Naive B cell (primary cell): ENCODE data around the gene HSPG2. TPM values are rescaled to one million over a fixed set of nuclear protein-coding genes. Genes with fewer than 3 reads are reported as not detected.

Experiments used
- ATAC-seq, 2 donors: fragments of 150-1000 bp; cut with Tn5 transposase; 2 replicates each; pipeline ENCODE4 v1.10.0; 2021; ENCODE audit warnings: low read depth in 2 of 2, mild to moderate bottlenecking in 2 of 2, moderate library complexity in 2 of 2
- DNase-seq: peaks from one replicate; pipeline ENCODE4 v3.0.0; 2022
- H3K27ac Mint-ChIP-seq, 6 donors: one replicate each; pipeline ENCODE4 v1.8.0; 2020 to 2022; ENCODE audit warnings: mild to moderate bottlenecking in 6 of 6, mixed read lengths in 6 of 6, moderate library complexity in 5 of 6, inconsistent platforms in 2 of 6
- H3K27me3 Mint-ChIP-seq, 3 donors: one replicate each; pipeline ENCODE4 v1.8.0; 2021 to 2022; ENCODE audit warnings: mixed read lengths in 3 of 3, mild to moderate bottlenecking in 1 of 3
- H3K36me3 Mint-ChIP-seq, 2 donors: one replicate each; pipeline ENCODE4 v1.8.0; 2020 to 2022; ENCODE audit warnings: mixed read lengths in 2 of 2, inconsistent platforms in 1 of 2, mild to moderate bottlenecking in 1 of 2
- H3K4me1 Mint-ChIP-seq, 3 donors: one replicate each; pipeline ENCODE4 v1.8.0; 2020 to 2022; ENCODE audit warnings: mixed read lengths in 3 of 3, inconsistent platforms in 1 of 3, mild to moderate bottlenecking in 1 of 3, moderate library complexity in 1 of 3
- H3K4me3 Mint-ChIP-seq, 8 donors: one replicate each; pipeline ENCODE4 v1.8.0; 2020 to 2022; ENCODE audit warnings: mild to moderate bottlenecking in 8 of 8, mixed read lengths in 8 of 8, moderate library complexity in 8 of 8, inconsistent platforms in 2 of 8
- H3K9me3 Mint-ChIP-seq, 7 donors: one replicate each; pipeline ENCODE4 v1.8.0; 2020 to 2022; ENCODE audit warnings: mixed read lengths in 7 of 7, mild to moderate bottlenecking in 5 of 7, inconsistent platforms in 2 of 7, moderate library complexity in 1 of 7
- polyA plus RNA-seq, 6 donors: library from polyadenylated mRNA; unstranded; fragments of 300-500 nt; fragmentation: Illumina TruSeq; gene quantifications; one replicate each; pipeline ENCODE4 v1.2.3, GENCODE V29; 2021; ENCODE audit warnings: low read depth in 6 of 6

The HSPG2 gene
- polyA plus RNA-seq, 6 donors from 2014 or later = 0.07 TPM; not detected in 5

GRCh38 chr1:21775985-21776562 lies 161.0 kb downstream of the HSPG2 start:
- H3K36me3 Mint-ChIP-seq = no peaks in the 10 kb centered on the region
- DNase-seq (no peak), ATAC-seq (no peak)
- no peaks in the 10 kb centered on the region for H3K27me3 Mint-ChIP-seq
- peaks cover 0 to 4% (median 0%) of the 10 kb centered on the region in 7 donors for H3K9me3 Mint-ChIP-seq
- H3K4me1 Mint-ChIP-seq = peaks cover 34 to 64% (median 50%) of the 10 kb centered on the region in 3 donors
- H3K4me3 Mint-ChIP-seq = peak overlapping the region in 1 of 8 donors; percentile 47
- H3K27ac Mint-ChIP-seq = peak overlapping the region in 5 of 6 donors; percentile 9 to 84 (median 65)

- DNase-seq (no peak), ATAC-seq (no peak)
- Mint-ChIP-seq H3K9me3 (peaks cover 0 to 4% (median 0%) of the 10 kb centered on the region in 7 donors), H3K36me3 (no peaks in the 10 kb centered on the region), H3K27ac (peak overlapping the region in 3 of 6 donors; percentile 54 to 84 (median 65)), H3K4me3 (no peak overlapping the region), H3K27me3 (no peaks in the 10 kb centered on the region), H3K4me1 (peaks cover 33 to 64% (median 50%) of the 10 kb centered on the region in 3 donors)
Observed at GRCh38 chr1:21775550-21775914, 161.6 kb downstream of the HSPG2 start.

GRCh38 chr1:21774835-21775549 lies 162.1 kb downstream of the HSPG2 start:
- Mint-ChIP-seq H3K36me3 (no peaks in the 10 kb centered on the region), H3K27me3 (no peaks in the 10 kb centered on the region), H3K9me3 (peaks cover 0 to 4% (median 0%) of the 10 kb centered on the region in 7 donors), H3K27ac (peak overlapping the region in 4 of 6 donors; percentile 22 to 84 (median 55)), H3K4me3 (peak overlapping the region in 1 of 8 donors; percentile 47), H3K4me1 (peaks cover 32 to 62% (median 49%) of the 10 kb centered on the region in 3 donors)
- DNase-seq (no peak), ATAC-seq (no peak)

- Mint-ChIP-seq H3K9me3 (peaks cover 0 to 4% (median 0%) of the 10 kb centered on the region in 7 donors), H3K36me3 (no peaks in the 10 kb centered on the region), H3K4me3 (peak overlapping the region in 5 of 8 donors; percentile 50 to 77 (median 59)), H3K27ac (peak overlapping the region; percentile 70 to 85 (median 77)), H3K4me1 (peaks cover 32 to 62% (median 51%) of the 10 kb centered on the region in 3 donors), H3K27me3 (no peaks in the 10 kb centered on the region)
- DNase-seq = no peak
- peak; percentile 41 to 64 for ATAC-seq
Observed at GRCh38 chr1:21773585-21773984, 163.5 kb downstream of the HSPG2 start.

Other genes starting within 250 kb of the HSPG2 start
- gene USP48, start 154.2 kb downstream of the HSPG2 start, polyA plus RNA-seq = 10 to 100 TPM; 30.3 to 45.9 (median 39.8) TPM
- not detected for gene LDLRAD2, start 125.0 kb downstream of the HSPG2 start, polyA plus RNA-seq
- not detected for gene CELA3B, start 39.7 kb upstream of the HSPG2 start, polyA plus RNA-seq
- not detected for gene CELA3A, start 64.3 kb upstream of the HSPG2 start, polyA plus RNA-seq
- 100 to 1,000 TPM; 165 to 491 (median 378) TPM for gene CDC42, start 115.4 kb upstream of the HSPG2 start, polyA plus RNA-seq
- gene WNT4, start 205.8 kb upstream of the HSPG2 start, polyA plus RNA-seq = under 1 TPM in 1 of 6 donors, not detected in 5; 0.32 TPM